ENCODE measurements around the gene ST3GAL3.

Gene ST3GAL3

DNA sequence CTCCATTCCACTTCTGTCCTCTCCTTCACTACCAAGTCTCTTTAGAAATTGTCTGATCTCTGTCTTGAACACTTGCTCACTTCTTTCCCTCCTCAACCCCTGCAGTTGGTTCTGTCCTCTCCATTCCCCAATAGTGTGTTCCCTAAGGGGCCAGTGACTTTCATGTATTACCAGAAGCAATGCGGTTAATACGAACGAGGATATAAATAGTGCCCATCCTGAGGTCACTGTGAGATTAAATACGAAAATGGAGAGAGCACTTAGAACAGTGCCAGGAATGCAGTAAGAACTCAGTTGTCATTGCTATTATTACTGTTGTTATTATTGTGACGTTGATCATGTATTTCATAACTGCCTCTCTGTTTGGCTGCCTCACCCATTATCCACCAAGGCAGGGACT lies 173.3 kb downstream of the ST3GAL3 start:
- no peak for DNase-seq

DNA sequence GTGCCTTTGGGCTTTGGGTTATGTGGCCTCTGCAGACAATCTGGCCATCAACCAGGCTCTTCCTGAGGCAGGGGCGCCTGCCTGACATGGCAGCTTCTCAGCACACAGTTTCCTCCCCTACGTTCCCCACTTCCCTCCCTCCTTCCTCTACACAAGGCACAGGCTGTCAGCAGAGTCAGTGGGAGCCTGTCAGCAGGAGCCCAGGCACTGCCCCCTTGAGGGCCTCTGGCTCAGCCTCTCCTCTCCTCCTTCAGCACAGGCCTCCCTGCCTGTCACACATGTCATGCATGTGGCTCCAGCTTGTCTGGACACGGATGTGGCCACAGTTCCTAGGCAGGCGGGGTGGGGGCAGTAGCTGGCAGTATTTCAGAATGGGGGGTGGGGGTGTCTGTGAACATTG lies 174.1 kb downstream of the ST3GAL3 start:
- DNase-seq = no peak

DNA sequence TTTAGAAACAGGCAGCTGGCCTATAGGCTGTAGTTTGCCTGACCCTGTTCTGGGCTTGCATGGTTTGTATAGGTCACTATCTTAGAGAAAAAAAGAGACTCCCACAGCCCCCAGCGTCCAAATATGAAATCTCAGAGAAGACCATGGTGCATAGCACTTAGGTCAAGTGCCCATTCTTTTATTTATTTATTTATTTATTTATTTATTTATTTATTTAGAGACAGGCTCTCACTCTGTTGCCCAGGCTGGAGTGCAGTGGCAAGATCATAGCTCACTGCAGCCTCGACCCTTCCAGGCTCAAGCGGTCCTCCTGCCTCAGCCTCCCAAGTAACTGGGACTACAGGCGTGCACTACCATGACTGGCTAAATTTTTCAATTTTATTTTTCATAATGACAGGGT lies 175.4 kb downstream of the ST3GAL3 start:
- no peak for DNase-seq

DNA sequence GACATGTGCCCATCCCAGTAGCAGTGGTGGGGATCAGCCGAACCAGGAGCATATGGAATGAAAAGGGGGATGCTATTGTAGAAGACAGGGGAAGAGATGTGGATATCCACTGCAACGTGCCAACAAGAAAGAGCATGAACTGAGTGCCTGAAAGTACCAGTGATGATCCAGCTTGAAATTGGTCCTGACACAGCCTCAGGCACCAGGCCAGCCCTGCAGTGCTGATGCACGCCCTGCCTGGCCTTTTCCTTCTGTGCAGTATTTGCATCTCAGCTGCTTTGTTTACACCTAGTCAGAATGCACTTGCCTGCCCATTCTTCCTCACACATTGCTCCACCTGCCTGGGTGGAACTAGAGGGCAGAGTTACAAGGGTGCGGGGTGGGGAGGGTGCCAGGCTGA lies 176.0 kb downstream of the ST3GAL3 start:
- DNase-seq = no peak

DNA sequence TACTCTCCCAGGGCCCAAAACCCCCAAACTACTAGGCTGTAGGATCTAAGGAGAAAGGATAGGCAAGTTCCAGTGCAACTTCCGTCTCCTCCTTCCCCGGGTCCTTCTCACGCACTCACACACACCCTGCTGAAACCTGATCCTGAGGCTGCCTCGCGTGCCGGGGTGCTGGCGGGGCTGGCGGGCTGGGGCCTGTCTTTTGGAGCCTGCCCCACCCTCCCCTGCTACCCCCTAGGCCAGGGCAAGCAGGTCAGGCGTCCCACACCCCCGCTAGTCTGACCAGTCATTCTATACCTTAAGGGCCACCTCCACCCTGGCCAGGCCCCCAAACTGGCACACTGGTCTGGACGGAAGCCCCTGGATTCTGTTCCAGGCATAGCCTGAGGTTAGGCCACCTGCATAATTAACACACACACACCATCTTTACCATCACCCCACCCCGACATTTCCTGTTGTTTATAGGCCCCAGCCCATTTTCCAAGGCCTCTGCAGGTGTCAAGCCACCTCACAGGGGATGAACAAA lies 178.0 kb downstream of the ST3GAL3 start:
- DNase-seq = no peak

DNA sequence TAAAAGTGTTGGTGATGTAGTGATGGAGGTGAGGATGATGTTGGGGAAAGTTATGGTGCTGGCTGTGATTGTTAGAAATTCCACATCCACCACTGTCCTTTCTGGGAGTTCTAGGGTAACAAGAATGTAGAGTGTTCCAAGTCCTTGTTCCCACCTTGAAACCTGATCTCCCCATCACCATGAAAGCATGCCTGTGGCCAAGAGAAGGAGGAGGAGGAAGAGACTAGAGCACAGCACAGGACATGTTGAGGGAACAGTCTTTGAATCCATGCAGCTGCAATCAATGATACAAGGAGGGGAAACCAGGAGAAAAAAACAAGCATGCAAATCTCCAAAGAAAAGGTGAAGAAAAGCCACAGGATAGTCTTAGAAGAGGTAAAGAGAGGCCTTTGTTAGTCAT lies 180.4 kb downstream of the ST3GAL3 start:
- no peak for DNase-seq

DNA sequence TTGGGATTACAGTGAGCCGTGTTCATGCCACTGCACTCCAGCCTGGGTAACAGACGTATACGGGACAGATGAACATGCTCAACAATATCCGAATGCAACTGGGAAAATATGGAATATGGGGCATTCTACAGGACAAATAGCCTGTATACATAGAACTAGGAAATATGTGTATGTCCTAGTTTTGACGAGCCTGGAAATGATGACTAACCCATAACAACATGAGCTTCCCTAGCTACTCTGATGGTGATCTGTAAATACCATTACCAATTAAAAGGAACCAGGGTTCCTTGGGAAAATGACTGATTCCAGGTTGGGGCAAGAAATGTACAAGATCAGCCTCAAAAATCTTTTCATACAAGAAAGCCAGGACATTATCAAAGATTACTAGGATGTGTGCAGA lies 183.5 kb downstream of the ST3GAL3 start:
- no peak for DNase-seq

DNA sequence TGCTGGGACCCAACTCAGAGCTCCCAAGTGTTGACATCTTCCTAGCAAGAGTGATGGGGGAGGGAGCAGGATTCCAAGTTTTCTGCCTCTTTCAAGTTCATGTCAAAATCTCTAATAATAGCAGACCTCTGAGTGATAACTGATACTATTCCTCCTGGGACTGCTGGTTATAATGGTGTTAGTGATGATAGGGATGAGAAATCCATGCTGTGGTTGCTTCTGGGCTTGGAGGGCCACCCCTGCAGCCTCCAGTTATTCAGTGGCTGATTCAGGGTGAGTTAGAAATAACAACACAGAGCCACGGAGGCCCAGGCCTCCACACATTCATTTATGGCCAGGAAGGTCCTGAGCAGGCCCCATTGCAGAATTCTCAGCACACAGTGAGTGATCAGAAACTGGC lies 185.7 kb downstream of the ST3GAL3 start:
- no peak for DNase-seq

DNA sequence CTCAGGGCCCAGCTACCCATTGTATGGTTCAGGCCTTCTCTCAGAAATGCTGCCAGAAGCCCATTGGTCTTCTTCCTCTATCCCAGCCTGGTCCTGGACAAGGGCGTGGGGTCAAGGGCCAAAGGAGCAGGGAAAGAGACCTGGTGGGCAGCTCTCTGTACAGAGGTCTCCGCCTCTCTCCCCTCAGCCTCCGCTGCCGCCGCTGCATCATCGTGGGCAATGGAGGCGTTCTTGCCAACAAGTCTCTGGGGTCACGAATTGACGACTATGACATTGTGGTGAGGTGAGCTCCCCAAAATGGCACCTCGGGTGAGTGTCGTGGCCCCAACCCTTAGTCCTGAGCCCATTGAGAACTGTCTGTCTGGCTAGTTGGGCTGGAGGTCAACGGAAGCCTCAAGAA lies 191.6 kb downstream of the ST3GAL3 start:
- DNase-seq = no peak

DNA sequence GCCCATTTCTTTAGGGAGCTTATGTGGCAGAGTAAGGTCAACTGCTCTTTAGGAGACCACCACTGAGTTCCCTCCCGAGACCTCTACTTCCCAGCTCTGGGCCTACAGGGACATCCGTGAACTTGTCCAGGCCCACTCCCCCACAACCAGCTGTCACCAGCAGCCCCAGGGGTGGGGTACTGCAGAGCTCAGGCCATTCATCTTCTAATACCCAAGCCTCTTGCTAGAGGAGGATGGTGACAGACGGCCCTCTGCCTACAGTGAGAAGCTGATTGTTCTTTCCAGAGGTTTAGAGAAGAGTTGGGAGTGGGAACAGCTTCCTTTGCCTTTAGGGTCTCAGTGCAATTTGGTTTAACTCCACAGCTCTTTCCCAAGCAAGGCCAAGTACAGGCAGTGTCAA lies 193.1 kb downstream of the ST3GAL3 start:
- no peak for DNase-seq

DNA sequence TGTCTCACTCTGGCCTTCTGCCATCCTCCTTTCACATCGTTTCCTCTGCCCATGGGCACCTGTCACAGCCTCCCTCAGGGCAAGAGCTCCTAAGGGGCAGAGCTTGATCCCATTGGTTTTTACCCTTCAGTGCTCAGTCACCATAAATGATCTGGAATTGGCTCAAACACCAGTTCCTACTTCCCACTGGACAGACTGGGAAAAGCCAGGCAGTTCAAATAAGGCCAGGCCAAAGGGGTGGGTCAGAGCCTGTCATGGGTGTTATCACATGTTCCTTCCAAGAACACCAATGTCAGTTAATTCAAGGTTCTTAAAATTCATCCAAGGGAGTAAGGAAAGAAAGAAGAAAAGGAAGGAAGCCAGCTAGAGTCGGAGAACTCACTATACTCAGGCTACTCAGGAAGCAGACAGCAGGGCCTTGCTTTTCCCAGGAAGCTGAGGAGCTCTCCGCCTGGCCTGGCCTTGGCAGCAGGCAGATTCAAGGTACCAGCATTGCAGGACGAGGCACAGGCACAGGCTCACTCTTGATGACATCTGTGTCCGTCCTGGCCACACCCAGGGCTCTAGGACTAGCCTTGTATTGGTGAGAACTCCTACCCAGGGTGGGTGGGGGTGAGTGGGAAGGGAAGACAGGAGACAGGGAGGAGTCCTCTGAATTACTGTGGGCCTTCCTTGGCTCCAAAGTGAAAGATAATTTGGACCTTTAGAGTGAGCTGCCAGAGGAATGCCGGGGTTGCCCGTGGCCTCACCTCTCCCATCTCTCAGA lies 194.0 kb downstream of the ST3GAL3 start:
- DNase-seq = no peak

DNA sequence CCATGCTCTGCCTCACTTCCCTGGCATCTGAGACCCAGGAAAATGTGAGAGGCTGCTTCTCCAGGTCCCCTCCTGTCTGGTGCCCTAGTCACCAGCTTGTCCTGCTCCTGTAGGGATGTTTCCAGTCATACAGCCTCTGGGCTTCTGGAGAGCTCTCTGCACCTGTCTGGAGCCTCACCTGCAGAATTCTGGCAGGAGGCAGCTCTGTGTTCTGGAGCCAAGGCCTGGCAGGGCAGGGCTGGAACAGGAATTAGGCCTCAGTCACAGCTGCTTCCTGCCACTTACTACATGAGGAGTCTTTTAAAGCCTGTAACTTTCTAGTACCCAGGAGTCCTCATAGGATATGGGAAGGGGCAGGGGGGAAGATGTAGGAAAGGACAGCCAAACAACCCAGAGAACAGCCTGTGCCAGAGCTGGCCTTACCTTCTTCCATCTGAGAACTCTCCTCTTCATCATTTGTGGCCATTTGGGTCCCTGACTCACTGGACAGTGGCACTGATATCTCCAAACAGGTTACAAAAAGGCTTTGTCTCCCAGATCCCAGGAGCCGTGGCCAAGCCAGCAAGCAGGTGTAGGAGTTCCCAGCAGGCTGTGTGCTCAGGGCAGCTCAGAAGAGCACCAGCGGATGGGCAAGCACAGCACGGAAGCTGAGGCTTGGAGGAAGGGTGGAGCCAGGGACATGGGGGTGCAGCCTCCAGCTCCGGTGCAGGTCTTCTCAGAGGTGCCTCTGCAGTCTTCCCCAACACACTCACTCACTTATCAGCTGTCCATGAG lies 194.9 kb downstream of the ST3GAL3 start:
- DNase-seq = no peak

DNA sequence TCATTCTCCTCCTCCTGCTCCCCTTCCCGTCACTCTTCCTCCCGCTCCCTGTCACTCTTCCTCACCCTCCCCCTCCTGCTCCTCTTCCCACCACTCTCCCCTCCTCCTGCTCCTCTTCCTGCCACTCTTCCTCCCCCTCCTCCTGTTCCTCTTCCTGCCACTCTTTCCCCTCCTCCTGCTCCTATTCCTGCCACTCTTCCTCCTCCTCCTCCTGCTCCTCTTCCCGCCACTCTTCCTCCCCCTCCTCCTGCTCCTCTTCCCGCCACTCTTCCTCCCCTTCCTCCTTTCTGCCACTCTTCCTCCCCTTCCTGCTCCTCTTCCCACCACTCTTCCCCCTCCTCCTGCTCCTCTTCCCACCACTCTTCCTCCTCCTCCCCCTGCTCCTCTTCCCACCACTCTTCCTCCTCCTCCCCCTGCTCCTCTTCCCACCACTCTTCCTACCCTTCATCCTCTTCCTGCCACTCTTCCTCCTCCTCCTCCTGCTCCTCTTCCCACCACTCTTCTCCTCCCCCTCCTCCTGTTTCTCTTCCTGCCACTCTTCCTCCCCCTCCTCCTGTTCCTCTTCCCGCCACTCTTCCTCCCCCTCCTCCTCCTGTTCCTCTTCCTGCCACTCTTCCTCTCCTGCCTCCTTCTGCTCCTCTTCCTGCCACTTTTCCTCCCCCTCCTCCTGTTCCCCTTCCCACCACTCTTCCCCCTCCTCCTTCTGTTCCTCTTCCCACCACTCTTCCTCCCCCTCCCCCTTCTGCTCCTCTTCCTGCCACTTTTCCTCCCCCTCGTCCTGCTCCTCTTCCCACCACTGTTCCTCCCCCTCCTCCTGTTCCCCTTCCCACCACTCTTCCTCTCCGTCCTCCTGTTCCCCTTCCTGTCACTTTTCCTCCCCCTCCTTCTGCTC lies 197.6 kb downstream of the ST3GAL3 start:
- no peak for DNase-seq

DNA sequence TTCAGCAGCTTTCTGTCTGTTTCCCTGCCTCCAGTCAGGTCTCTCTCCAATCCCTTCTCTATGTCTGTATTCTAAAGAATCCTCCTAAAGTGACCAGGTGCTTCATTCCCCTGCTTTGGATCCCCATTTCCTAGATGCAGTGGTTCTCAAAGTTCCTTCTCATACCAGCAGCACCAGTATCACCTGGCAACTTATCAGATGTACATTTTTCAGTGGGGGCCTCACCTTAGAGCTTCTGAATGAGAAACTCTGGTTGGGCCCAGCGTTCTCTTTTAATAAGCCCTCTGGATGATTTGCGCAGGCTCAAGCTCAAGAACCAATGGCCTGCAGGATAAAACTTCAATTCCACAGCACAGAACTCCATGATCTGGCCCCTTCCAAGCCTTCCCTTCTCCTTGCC lies 200.9 kb downstream of the ST3GAL3 start:
- no peak for DNase-seq

DNA sequence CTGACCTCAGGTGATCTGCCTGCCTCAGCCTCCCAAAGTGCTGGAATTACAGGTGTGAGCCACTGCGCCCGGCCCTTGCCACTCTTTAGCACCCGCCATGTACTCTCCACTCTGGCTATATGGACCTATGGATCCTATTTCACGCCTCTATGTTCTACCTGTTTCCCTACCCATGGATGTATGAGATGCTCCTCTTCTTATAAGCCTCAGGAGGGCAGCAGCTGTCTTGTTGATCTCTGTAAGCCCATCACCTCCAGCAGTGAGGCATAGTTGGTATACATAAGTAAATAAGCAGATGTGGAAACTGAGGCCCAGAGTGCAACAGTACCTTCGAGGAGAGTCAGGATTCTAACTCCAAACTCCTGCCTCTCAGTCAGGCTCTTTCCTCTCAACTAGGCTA lies 201.5 kb downstream of the ST3GAL3 start:
- DNase-seq = no peak

DNA sequence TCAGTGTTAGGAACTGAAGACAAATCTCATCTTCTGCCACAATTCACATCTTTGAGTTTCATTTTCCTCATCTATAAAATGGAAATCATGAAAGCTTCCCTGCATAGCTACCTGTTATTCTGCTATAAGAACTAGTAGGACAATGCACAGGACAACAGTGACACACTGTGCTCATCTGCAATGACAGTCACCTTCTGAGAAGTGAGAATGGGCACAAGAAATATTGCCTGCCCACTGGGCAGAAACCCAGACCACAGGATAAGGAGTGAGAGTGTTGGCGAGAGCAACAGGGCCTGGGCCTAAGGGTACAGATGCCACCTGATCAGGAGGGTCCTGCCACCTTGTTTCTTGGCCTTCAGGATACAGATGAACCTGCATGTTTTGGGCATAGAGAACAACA lies 203.0 kb downstream of the ST3GAL3 start:
- DNase-seq = no peak

DNA sequence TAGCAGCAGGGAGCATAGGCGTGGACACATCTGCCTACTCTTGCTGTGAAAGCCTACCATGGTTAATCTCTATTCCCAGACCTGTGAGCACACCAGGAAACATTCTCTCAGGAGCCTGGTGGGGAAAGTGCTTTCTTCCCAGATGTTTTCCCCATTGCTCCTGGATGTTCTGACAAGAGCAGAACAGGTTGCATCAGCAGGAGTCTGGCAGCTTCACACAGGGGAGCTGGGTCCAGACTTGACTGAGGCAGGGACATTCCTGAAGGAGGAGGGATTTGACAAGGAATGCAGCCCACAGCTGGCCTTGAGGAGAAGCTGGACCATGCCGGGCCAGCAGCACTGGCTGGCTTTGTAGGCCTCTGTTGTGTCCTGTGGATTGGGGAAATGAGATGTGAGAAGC lies 205.3 kb downstream of the ST3GAL3 start:
- DNase-seq = no peak

DNA sequence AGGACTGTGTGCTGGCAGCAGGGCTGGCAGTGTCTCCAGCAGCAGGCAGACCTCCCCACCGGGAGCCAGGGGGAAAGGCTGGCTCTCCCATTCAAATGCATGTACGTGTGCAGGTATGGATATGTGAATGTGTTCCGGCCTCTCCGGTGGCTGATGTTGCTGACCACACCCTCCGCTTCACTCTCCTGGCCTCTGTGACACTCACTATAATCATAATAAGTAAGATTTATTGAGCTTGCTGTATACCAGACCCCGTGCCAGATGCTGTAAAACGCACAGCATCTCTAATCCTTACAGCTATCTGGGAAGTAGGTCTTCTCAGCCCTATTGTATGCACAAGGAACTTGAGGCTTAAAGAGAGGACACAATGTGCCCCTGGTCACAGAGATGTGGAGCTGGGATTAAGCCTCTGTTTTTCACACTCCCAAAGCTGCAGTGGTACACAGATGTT lies 205.7 kb downstream of the ST3GAL3 start:
- no peak for DNase-seq

DNA sequence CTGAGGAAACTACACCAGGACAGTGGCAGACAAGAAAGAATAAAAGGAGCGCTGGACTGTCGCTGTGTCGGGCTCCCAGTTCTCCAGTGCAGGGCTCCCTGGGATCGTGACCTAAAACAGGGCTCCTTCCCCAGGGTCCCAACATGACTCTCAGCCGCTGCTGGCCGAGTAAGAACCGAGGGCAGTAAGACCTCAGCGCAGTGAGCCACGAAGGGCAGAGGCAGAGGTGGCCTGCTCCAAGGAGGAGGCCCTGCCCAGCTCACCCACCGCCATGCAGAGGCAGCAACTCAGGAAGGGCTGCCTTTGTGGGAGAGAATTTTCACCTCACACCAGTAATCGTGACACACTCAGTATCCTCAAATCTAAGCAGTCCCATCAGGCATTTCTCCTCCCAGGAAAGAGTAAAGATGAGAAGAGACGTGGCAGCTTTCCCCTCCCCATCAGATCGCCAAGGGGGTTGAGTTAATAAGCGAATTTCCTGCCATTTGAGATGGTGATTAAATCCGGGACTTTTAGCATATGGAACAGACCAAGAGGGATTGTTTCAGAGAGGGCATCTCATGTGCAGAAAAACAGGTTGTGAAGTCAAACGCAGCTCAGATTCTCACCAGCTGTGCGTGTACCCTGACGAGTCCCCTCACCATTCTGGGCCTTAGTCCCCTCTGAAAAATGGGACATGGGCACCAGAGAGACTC lies 206.5 kb downstream of the ST3GAL3 start:
- DNase-seq = no peak

DNA sequence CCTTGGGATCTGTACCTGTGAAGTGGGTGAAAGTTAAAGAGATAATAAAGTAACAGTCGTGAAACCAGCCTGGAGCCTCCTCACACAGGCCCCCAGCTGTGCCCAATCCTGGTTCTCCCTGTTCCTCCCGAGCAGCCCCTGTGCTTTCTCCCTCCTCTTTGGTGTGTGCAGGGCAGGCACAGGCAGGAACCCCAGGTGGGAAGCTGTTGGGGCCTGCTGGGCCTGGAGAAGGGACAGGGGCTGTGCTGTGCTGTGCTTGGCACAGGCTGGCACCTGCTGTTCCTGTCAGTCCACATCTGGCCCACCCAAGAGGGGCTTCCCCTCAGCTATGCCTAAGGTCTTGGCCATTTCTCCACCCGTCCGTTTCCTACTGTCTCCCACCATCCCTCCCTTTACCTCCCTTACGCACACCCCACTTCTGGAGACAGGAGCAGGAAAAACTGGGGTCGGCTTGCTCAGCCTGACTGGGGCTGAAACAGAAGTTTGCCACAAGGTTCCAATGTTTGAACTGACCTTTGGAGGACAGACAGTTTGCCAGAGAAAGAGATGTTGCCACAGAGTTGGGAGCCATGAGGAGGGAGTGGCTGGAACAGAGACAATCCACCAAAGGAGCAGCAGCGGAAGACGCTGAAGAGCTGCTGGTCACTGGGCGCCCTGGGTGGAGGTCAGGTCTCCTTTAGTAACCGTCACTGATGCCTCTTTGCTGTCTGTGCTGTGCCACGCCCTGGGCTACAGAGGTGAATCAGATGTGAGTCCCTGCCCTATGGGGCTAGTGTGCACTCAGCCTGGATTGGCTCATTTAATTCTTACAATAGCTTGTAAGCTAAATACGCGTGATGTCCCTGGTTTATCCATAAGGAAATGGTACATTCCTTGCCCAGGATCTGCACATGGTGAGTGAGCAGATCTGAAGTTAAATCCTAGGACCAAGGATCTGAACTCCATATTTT lies 207.5 kb downstream of the ST3GAL3 start:
- no peak for DNase-seq

DNA sequence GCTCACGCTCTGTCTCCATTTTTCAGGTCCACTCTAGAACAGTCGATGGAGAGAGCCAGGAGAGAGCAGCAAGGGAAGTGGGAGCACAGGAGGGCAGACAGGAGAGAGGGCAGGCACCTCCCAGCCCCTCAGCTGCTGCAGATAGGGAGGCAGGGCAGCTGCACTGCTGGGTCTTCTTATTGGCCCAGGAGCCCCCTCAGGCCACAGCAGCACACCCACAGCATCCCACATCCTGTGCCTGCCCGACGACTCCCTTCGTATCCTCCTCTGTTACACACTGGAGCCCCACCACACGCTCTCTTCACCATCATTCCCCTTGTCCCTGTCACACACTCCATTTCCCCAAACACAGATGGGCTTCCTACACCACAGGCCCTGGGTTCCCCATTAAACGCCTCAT lies 212.6 kb downstream of the ST3GAL3 start:
- no peak for DNase-seq
